Astrocyte (in vitro differentiated cells and primary cell): ENCODE measurements around the gene TDRD1. TPM values are rescaled to one million over a fixed set of nuclear protein-coding genes. Genes with fewer than 3 reads are reported as not detected.

ENCODE experiments used
- DNase-seq: peaks from one replicate; pipeline ENCODE4 v3.0.0-alpha.2; 2010; ENCODE audit warnings: low read depth
- FAIRE-seq: peaks from 2 replicates; lab custom pipeline; 2011; peaks lifted over from hg19 to GRCh38; lab: Jason Lieb, UNC
- H2AFZ ChIP-seq: 2 replicates; pipeline ENCODE4 v1.6.0; 2012; ENCODE audit warnings: low read depth, low read length, inconsistent platforms
- H3K27ac ChIP-seq: 2 replicates; pipeline ENCODE4 v1.5.1; 2011; ENCODE audit warnings: low read depth, low read length, inconsistent platforms
- H3K27me3 ChIP-seq: 2 replicates; pipeline ENCODE4 v1.6.0; 2011; ENCODE audit warnings: low read length, inconsistent platforms; ENCODE audit not compliant: insufficient read depth
- H3K36me3 ChIP-seq: 2 replicates; pipeline ENCODE4 v1.5.1; 2011; ENCODE audit warnings: low read length, inconsistent platforms; ENCODE audit not compliant: insufficient read depth
- H3K4me1 ChIP-seq: 2 replicates; pipeline ENCODE4 v1.5.1; 2011; ENCODE audit warnings: low read length, inconsistent platforms; ENCODE audit not compliant: insufficient read depth
- H3K4me2 ChIP-seq: 2 replicates; pipeline ENCODE4 v1.6.0; 2012; ENCODE audit warnings: low read length, inconsistent platforms
- H3K4me3 ChIP-seq: 2 replicates; pipeline ENCODE4 v1.5.1; 2011; ENCODE audit warnings: low read depth, mild to moderate bottlenecking, low read length, inconsistent platforms; ENCODE audit not compliant: insufficient read depth
- H3K79me2 ChIP-seq: 2 replicates; pipeline ENCODE4 v1.6.0; 2012; ENCODE audit warnings: mild to moderate bottlenecking, low read length, inconsistent platforms; ENCODE audit not compliant: insufficient read depth
- H3K9ac ChIP-seq: 2 replicates; pipeline ENCODE4 v1.6.0; 2012; ENCODE audit warnings: mild to moderate bottlenecking, low read length, inconsistent platforms
- H3K9me3 ChIP-seq: 2 replicates; pipeline ENCODE4 v1.5.1; 2012; ENCODE audit warnings: low read depth, mild to moderate bottlenecking, low read length, inconsistent platforms; ENCODE audit not compliant: insufficient read depth
- H4K20me1 ChIP-seq: 2 replicates; pipeline ENCODE4 v1.6.0; 2012; ENCODE audit warnings: low read length, inconsistent platforms; ENCODE audit not compliant: insufficient read depth
- H3K27ac Mint-ChIP-seq: one replicate; pipeline ENCODE4 v1.8.0; 2021; ENCODE audit warnings: mild to moderate bottlenecking, mixed read lengths; ENCODE audit not compliant: unreplicated experiment
- H3K27me3 Mint-ChIP-seq: one replicate; pipeline ENCODE4 v1.8.0; 2021; ENCODE audit warnings: low read depth, mixed read lengths; ENCODE audit not compliant: unreplicated experiment
- H3K36me3 Mint-ChIP-seq: one replicate; pipeline ENCODE4 v1.8.0; 2021; ENCODE audit warnings: low read depth, mixed read lengths; ENCODE audit not compliant: unreplicated experiment
- H3K4me1 Mint-ChIP-seq: one replicate; pipeline ENCODE4 v1.8.0; 2021; ENCODE audit warnings: low read depth, mixed read lengths; ENCODE audit not compliant: unreplicated experiment
- H3K4me3 Mint-ChIP-seq: one replicate; pipeline ENCODE4 v1.8.0; 2021; ENCODE audit warnings: mild to moderate bottlenecking, moderate library complexity, mixed read lengths; ENCODE audit not compliant: unreplicated experiment
- H3K9me3 Mint-ChIP-seq: one replicate; pipeline ENCODE4 v1.8.0; 2021; ENCODE audit warnings: mild to moderate bottlenecking, mixed read lengths; ENCODE audit not compliant: unreplicated experiment
- EZH2 ChIP-seq: IDR thresholded peaks from 2 replicates; pipeline ENCODE4 v1.6.1; 2012; ENCODE audit warnings: mild to moderate bottlenecking, low read length, inconsistent platforms; ENCODE audit not compliant: insufficient read depth
- total RNA-seq: library from RNA; stranded (reverse); gene quantifications from 2 replicates; pipeline ENCODE4 v1.2.1, GENCODE V29; 2021
- TF ChIP-seq, protein P1 (sequence below): IDR thresholded peaks from 2 replicates; pipeline ENCODE4 v1.5.1; 2011; ENCODE audit warnings: low read depth, mild to moderate bottlenecking, inconsistent platforms, low read length, moderate library complexity; ENCODE audit not compliant: insufficient read depth

The TDRD1 gene
- total RNA-seq, 1 donor from 2014 or later: not detected

DNA sequence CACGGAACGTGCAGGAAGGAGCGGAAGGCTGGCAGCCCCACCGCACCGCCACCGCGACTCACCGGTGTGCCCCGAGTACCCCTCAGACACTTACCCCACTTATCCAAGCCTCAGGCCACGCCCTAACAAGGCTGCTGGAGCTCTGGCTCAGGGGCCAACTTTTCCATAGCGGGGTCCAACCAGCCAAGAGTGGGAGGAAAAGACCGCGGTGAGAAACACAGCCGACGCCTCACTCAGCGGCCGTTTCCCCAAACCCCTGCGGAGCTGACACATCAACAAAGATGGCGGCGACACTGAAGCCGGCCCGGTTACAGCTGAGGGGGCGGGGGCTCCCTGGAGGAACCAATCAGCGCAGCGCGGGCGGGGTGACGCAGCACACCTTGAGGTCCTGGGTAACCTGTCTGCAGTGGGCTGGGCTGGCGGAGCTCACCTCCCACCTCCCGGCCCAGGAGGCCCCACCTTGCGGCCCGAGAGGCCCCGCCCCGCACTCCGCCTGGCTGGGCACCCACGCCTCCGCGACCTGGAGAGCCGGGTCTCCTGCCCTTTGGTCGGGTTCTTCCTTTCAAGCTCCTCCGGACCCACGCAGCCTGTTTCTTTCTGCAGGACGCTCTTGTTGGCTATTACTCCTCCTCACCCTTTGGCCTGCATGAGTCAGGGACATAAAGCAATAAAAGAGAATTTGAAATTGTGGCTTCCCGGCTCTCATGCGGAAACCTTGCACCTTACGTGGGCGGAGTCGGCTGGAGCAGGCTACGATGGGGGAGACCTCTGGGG lies 5.0 kb upstream of the TDRD1 start, which contains the start of gene CCDC186:
Gene CCDC186 (minus strand): TSS at position 283 of the 774 bp plus-strand sequence. CDS start 10,935 bp downstream, outside the sequence.
- Histone ChIP-seq H3K4me3 (peak within 1 kb of the TSS; percentile 95), H3K27ac (peak within 1 kb of the TSS; percentile 96)
- H3K9me3 Mint-ChIP-seq: no peaks in the 10 kb centered on the region

GRCh38 chr10:114174695-114175188 lies 4.4 kb upstream of the TDRD1 start:
- peak; percentile 9 for DNase-seq
- peaks cover 12% of the 10 kb centered on the region for H3K4me1 ChIP-seq
- no peak for FAIRE-seq
- peaks cover 2% of the 10 kb centered on the region for H3K36me3 Mint-ChIP-seq
- peak overlapping the region; percentile 98 for H2AFZ ChIP-seq
- no peak overlapping the region for H3K27ac ChIP-seq
- no peaks in the 10 kb centered on the region for H3K4me1 Mint-ChIP-seq
- H3K36me3 ChIP-seq: no peaks in the 10 kb centered on the region
- H3K27ac Mint-ChIP-seq: peak overlapping the region; percentile 78
- H3K4me3 ChIP-seq: peak overlapping the region; percentile 95
- H3K79me2 ChIP-seq: peaks cover 43% of the 10 kb centered on the region
- H3K27me3 Mint-ChIP-seq: peaks cover 7% of the 10 kb centered on the region
- H3K9ac ChIP-seq: peak overlapping the region; percentile 99
- peaks cover 25% of the 10 kb centered on the region for H4K20me1 ChIP-seq
- H3K9me3 ChIP-seq: no peaks in the 10 kb centered on the region
- TF ChIP-seq EZH2: no peak
- TF ChIP-seq, protein P1, sequence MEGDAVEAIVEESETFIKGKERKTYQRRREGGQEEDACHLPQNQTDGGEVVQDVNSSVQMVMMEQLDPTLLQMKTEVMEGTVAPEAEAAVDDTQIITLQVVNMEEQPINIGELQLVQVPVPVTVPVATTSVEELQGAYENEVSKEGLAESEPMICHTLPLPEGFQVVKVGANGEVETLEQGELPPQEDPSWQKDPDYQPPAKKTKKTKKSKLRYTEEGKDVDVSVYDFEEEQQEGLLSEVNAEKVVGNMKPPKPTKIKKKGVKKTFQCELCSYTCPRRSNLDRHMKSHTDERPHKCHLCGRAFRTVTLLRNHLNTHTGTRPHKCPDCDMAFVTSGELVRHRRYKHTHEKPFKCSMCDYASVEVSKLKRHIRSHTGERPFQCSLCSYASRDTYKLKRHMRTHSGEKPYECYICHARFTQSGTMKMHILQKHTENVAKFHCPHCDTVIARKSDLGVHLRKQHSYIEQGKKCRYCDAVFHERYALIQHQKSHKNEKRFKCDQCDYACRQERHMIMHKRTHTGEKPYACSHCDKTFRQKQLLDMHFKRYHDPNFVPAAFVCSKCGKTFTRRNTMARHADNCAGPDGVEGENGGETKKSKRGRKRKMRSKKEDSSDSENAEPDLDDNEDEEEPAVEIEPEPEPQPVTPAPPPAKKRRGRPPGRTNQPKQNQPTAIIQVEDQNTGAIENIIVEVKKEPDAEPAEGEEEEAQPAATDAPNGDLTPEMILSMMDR: no peak
- peak overlapping the region; percentile 91 for H3K4me3 Mint-ChIP-seq
- peak overlapping the region; percentile 91 for H3K4me2 ChIP-seq
- H3K9me3 Mint-ChIP-seq: no peaks in the 10 kb centered on the region
- H3K27me3 ChIP-seq: peaks cover 3% of the 10 kb centered on the region

More for the DNA sequence above, 5.0 kb upstream of the TDRD1 start, which contains the start of gene CCDC186:
- Histone ChIP-seq H3K36me3 (no peaks in the 10 kb centered on the region), H3K4me2 (peak within 1 kb of the TSS; percentile 91), H3K9me3 (no peaks in the 10 kb centered on the region), H3K79me2 (peaks cover 49% of the 10 kb centered on the region), H3K9ac (peak within 1 kb of the TSS; percentile 99), H2AFZ (peak within 1 kb of the TSS; percentile 98), H3K4me1 (peaks cover 12% of the 10 kb centered on the region), H3K27me3 (peaks cover 3% of the 10 kb centered on the region), H4K20me1 (peaks cover 30% of the 10 kb centered on the region)
- DNase-seq (peak; percentile 81), FAIRE-seq (peak; percentile 29)
- peaks cover 7% of the 10 kb centered on the region for H3K27me3 Mint-ChIP-seq
- peak within 1 kb of the TSS; percentile 97 for H3K27ac Mint-ChIP-seq
- no peaks in the 10 kb centered on the region for H3K36me3 Mint-ChIP-seq
- peak within 1 kb of the TSS; percentile 100 for H3K4me3 Mint-ChIP-seq
- TF ChIP-seq, protein P1: no peak
- no peak for TF ChIP-seq EZH2
- no peaks in the 10 kb centered on the region for H3K4me1 Mint-ChIP-seq
